Ramos (cell line): ENCODE measurements around the gene SIRT7.

ENCODE experiments used
- in situ Hi-C: fragments of 300-500 bp; cut with MboI; formaldehyde crosslinking; loops from one replicate; pipeline ENCODE4 v1.14.3; 2022; ENCODE audit warnings: low sequenced_read_pairs; ENCODE audit not compliant: unreplicated experiment

The SIRT7 gene

DNA sequence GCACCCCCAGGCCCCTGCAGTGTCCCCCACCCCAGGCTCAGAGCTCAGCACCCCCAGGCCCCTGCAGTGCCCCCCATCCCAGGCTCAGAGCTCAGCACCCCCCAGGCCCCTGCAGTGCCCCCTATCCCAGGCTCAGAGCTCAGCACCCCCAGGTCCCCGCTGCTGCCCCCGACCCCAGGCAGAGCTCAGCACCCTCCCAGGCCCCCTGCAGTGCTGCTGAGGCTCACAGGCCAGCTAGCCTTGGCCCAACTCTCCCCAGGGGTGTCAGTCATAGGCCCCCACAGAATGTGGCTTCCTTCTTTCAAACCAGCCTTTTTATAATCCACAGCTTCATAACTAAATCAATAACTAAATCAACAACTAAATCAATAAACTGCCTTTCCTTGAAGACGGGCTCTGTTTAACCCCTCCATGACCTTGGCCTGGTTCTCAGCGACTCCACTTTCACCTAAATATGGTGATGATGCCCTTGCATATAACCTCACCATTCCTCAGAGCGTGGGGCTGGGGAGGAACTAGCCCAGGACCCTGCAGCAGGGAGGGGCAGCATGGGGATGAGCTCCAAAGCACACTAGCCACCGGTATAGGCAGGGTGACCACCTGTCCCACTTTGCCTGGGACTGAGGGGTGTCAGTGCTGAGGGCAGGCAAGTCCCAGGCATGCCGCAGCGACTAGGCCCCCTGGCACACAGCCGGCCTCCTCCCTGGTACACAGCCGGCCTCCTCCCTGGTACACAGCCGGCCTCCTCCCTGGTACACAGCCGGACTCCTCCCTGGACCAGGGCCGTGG lies 38.0 kb upstream of the SIRT7 start:
- in situ Hi-C loops = loop anchor here (5.0 to 10.0 kb wide), 2 partner anchors 66 to 199 kb away; partner anchors contain the start of genes CENPX and LRRC45

DNA sequence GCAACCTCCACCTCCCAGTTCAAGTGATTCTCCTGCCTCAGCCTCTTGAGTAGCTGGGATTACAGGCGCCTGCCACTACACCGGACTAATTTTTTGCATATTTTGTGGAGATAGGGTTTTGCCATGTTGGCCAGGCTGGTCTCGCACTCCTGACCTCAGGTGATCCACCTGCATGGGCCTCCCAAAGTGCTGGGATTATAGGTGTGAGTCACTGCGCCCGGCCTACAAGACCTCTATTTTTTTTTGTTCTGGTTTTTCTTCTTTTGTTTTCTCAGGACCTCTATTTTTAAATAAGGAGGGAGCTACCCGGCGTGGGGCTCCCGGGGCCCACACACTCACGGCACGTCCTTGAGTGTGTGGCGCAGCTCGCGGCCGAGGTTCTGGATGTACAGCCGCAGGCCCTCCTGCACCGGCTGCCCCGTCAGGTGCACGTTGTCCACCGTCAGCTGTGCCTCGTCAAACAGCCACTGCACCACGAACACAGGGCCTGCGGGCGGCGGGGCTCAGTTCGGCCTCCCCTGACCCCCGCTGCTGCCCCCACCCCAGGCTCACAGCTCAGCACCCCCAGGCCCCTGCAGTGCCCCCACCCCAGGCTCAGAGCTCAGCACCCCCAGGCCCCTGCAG lies 37.2 kb upstream of the SIRT7 start:
- in situ Hi-C loops = loop anchor here (5.0 to 10.0 kb wide), 2 partner anchors 67 to 200 kb away; partner anchors contain the start of genes CENPX and LRRC45

DNA sequence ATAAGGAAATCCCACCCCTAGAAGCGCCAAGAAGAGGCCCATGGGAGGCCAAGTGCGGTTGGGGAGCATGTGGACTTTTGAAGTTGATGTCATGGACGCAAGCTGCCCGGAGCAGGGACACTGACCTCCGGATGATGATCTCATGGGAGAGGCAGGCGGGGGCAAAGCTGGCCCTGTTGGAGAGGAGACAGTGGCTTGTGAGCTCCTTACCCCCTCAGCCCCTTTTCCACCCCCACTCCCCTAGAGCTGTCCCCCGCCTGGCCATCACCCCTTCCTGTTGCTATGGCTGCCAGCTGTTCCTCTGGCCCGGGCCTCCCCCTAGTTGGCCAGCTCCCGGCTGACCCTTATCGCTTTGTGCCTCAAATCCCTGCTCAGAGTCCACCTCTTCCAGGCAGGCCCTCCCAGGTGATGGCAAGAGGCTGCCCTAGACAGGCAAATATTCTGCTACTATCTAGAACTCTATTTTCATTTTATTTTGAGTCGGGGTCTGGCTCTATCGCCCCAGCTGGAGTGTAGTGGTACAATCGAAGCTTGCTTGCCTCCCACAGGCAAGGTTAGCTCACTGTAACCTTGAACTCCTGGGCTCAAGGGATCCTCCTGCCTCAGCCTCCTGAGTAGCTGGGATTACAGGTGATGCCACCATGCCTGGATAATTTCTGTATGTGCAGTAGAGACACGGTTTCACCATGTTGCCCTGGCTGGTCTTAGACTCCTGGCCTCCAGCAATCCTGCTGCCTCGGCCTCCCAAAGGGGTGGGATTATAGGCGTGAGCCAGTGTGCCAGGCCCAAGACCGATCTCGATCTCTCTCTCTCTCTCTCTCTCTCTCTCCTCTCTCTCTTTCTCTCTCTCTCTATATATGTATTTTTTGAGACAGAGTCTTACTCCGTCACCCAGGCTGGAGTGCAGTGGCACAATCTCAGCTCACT lies 36.4 kb upstream of the SIRT7 start:
- in situ Hi-C loops = loop anchor here (5.0 to 10.0 kb wide), 2 partner anchors 68 to 200 kb away; partner anchors contain the start of genes CENPX and LRRC45

DNA sequence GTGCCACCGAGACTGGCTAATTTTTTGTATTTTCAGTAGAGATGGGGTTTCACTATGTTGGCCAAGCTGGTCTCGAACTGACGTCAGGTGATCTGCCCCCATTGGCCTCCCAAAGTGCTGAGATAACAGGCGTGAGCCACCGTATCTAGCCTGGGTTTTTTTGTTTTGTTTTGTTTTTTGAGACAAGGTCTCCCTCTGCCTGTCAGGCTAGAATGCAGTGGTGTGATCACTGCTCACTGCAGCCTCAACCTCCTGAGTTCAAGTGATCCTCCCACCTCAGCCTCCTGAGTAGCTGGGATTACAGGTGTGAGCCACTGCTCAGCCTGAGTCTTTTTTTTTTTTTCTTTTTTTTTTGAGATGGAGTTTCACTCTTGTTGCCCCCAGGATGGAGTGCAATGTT lies 35.5 kb upstream of the SIRT7 start:
- in situ Hi-C loops = loop anchor here (10.0 kb wide), 1 partner anchor 201 kb away; no protein-coding TSS in a partner anchor

DNA sequence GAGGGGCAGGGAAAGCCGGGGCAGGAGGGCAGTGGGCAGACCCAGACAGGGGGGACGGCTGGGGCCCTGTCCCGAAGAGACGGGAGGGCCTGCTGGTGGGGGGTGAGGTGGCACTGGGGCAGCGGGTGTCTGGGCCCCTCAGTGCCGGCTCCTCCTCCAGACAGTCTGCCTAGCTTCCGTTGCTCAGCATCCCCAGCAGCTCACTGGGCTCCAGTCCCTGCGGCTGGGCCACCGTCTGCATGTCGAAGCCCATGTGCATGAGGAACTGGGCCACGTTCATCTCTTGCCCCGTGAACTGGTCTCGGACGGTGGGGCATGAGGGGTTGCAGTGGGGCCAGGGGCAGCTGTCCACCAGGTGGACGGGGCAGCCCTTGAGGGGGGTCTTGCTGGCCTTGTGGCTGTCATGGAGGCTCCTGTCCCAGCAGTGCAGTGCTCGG lies 34.8 kb upstream of the SIRT7 start:
- in situ Hi-C loops = loop anchor here (10.0 kb wide), 1 partner anchor 202 kb away; no protein-coding TSS in a partner anchor

DNA sequence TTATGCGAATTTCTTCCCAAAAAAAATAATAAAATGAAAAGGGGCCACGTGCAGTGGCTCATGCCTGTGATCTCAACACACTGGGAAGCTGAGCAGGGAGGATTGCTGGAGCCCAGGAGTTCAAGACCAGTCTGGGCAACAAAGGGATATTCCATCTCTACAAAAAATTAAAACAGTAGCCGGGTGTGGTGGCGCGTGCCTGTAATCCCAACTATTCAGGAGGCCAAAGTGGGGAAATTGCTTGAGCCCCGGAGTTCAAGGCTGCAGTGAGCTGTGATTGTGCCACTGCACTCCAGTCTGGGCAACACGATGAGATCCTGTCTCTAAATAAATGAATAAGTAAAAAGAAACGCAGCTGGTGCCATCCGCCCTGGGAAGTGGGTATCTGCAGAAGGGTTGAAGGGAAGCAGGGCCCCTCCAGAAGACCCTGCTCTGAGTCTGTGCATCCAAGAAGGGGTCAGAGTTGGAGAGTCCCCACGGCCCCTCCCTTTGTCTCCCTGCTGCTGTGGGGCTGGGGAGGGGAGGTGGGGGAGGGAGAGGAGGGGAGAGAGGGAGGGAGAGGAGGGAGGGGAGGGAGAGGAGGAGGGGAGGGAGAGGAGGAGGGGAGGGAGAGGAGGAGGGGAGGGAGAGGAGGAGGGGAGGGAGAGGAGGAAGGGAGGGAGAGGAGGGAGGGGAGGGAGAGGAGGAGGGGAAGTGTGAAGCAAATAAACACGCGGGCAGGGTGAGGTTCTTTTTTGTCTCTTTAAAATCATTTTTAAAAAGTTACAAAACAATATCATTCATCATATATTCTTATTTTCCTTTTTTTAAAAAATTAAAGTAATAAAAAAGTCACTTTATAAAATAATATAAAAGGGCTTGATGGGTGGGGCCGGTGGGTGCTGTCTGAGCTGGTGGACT lies 34.1 kb upstream of the SIRT7 start:
- in situ Hi-C loops = loop anchor here (10.0 kb wide), 1 partner anchor 203 kb away; no protein-coding TSS in a partner anchor

DNA sequence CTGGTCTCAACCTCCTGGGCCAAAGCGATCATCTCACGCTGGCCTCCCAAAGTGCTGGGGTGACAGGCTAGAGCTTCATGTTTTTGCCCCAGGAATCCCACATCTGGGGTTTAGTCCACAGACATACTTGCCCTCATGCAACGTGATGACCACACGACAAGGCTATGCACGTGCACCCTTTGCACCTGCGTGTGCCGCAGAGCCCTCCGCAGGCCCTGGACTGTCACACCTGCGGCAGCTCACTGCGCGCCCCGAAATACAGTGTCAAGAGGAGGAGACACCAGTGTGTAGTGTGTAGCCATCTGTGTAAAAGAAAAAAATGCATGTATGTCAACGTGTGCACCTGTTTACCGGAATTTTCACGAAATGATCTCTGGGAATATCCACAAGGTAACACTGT lies 32.5 kb upstream of the SIRT7 start:
- in situ Hi-C loops = loop anchor here (10.0 kb wide), 1 partner anchor 204 kb away; no protein-coding TSS in a partner anchor

DNA sequence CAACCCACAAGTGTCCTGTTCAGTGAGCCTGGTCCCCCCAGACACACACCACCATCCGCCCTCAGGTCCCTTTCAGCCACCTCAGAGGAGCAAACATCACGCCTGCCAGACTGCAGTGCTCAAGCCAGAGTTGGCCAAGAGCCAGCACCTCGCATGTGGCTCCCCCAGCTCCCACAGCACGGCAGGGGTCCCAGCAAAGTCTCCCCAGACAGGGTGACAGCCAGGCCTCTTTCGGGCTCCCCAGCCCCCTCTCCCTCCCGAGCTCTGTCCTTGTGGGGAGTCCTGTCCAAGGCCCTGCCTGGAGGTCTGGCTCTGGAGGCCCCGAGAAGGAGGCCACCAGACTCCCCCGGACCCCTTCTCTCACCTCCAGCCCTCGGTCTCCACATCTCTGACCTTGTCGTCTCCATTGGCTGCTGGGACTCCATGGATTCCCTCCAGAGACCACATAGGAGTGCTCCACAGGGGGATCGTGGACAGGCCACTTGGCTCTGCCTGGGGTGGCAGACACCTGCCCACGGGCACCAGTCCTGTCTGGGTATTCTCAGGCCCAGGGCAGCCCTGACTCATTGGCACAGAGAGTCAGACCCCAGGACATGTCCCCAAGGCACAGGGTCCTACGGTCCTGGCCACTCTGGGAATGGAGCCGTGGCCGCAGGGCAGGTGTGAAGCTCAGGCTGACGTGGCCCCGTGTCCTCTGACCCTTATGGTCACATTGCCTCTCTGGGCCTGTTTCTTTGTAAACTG lies 30.8 kb upstream of the SIRT7 start:
- in situ Hi-C loops = no loop called here

DNA sequence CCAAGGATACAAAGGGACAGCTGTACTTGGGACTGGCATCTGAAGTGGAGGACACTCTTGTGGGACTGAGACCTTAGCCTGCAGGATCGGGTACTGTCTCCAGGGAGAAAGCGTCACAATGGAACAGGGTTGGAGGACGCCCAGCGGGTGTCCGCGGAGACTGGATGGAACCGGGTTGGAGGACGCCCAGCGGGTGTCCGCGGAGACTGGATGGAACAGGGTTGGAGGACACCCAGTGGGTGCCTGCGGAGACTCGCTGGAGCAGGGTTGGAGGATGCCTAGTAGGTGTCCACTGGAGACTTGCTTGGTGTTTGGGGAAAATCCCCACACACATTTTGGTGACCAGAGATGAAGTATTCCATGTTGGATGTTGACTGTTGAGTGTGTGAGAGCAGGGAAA lies 29.2 kb upstream of the SIRT7 start, which contains the start of gene MYADML2:
Gene MYADML2 (minus strand): TSS at position 45 of the 400 bp plus-strand sequence. CDS start 5,492 bp downstream, outside the sequence.
- in situ Hi-C loops = no loop called here

DNA sequence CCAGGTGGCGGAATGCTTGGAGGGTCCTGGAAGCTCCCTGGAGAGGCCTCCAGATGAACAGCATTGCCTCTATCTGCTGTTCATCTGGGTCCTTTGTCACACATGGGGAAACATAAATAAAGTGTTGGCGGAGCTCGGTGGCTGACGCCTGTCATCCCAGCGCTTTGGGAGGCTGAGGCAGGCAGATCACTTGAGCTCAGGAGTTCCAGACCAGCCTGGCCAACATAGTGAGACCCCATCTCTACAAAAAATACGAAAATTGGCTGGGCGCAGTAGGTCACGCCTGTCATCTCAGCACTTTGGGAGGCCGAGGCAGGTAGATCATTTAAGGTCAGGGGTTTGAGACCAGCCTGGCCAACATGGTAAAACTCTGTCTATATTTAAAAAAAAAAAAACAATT lies 26.9 kb upstream of the SIRT7 start:
- in situ Hi-C loops = no loop called here

DNA sequence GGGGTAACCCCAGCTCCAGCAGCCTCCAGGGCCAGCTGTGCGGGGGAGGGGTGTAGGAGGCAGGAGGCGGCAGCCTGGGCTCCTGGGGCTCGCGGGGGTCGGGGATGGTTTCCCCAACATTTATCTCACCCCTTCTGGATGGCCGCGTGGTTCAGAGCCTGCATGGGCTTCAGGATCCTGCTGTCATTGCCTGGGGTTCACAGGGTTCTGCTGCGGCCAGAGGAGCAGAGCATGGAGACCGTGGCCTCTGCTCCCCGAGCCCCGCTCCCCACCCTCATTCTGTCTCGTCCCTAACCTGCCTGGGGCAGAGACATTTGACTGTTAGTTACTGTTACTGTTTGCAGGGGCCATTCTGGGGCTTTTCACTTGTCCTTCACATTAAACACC lies 24.2 kb upstream of the SIRT7 start:
- in situ Hi-C loops = no loop called here

DNA sequence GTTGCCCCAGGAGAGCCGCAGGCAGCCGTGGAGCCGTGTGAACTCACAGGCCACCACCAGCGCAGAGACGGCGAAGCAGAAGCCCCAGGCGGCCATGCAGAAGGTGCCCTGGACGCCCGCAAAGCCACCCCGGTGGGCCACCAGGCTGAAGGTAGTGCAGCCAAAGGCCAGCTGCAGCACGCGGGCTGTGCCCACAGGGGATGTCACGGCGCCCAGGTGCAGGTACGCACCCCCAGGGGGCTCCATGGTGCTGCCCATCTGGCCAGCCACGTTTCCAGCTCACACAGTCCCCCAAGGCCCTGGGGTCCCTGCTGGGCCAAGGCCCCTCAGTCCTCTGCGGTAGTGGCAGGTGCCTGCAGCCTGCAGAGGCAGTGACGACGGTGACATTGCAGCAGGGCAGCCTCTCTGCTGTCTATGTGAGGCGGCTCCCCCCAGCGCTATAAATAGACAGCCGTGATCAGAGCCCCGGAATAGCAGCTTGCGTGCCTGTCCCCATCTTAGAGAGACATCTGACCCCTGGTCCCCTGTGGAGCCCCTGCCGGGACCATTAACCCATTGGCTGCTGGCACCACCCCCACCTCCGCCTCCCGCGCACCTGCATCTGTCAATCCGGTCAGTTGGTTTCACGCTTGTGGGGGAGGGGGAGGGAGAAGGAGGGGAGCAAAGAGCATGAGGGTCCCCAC lies 23.6 kb upstream of the SIRT7 start:
- in situ Hi-C loops = no loop called here

DNA sequence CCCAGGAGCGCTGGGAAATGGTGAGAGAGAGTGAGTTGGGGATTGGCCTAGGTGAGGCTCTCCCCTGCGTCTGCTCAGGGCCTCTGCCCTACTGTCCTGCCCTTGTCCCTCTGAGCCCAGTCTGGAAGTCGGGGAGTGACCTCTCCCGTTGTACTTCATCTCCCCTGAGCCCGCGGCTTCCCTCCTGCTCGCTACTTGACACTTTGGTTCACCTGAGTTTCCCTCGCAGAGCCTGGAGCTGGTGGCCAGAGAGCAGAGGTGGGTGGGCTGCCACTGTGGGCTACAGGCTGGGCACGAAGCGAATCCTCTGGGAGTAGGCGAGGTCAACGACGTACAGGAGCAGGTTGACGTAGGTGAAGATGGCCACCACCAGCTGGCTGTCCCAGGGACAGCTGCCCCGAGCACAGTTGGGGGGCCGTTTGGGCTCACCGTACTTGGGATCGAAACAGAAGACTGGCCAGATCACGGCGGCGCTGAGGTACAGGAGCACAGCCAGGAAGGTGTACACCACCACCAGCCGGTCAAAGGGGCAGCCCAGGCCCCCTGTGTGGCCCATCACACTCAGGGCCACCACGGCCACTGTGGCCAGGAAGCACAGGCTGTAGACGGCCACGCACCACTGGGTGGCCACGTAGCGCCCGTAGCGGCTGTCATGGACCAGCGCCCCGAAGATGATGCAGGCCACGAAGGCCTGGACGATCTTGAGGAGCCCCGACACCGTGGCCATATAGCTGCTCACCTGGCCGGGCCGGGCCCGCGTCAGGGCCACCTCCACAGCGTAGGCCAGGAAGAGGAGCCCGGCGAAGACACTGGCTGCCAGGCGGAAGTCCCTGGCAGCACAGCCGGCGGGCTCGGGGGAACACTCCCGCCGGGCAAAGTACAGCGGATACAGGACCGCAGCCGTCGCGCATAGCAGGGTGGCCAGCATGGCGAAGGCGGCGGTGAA lies 22.8 kb upstream of the SIRT7 start:
- in situ Hi-C loops = no loop called here

DNA sequence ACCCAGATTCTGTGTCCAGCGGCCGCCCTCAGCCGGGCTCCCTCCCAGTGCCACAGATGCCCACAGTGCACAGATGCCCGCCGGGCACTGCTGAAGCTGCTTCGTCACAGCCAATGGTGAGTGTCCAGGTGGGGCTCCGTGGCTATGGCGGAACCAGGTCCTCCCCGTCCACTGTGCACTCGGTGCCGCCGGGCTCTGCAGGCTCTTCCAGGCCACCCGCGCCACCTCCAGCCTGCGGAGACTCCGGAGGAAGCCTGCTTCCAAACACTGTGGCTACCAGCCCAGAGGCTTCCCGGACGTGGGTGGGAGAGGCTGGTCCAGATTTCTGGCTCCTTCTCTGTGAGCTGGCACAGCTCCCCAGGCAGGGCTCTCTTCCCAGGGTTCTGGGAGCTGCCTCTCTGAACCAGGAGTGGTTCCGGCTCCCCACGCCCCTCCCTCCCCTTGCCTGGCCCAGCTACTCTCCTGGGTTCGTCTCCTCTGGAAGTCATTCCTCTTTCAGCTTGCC lies 22.0 kb upstream of the SIRT7 start:
- in situ Hi-C loops = no loop called here

DNA sequence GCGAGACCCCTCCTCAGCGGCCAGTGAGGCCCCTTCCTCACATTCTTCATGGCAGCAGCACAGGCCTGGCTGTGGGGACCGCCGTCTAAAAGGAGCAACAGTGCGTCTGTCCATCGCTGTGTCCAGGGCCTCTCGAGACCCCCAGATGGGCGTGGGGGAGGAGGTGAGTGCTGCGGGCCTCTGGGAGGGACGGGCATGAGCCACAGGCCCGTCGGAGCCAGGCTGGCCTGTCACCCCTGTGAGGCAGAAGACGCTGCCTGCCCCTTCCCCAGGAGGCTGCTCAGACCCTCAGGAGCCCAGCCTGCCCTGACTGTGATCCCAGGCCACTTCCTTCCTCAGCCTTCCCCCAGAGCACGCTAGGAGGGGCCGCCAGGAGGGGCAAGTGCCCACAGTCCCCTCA lies 21.2 kb upstream of the SIRT7 start:
- in situ Hi-C loops = no loop called here

DNA sequence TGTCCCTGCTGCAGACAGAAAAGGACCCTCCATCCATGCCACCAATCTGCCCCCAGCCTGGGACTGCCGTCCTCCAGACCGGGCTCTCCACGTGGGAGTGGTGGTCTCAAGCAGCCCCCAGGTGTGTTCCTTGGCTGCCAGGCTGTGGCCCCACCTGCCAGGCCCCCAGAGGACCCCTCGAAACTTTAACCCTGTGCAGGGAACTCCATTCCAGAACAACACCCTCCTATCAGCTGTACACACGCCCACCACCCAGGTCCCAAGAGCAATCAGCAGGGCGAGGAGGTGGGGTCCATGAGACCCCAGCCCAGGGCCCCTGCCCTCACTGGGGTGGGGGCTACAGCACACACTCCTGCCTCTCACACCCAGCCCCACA lies 17.7 kb upstream of the SIRT7 start:
- in situ Hi-C loops = no loop called here
